Testis (tissue), 3 donors: ENCODE measurements around the gene TMOD3. TPM values are rescaled to one million over a fixed set of nuclear protein-coding genes. Genes with fewer than 3 reads are reported as not detected.

Experiments used
- DNase-seq: peaks from one replicate; pipeline ENCODE4 v3.0.0-alpha.2; 2019
- H3K27ac ChIP-seq, 2 donors: fragments of 200-600 bp; sonication (generic); one replicate each; pipeline ENCODE4 v1.5.1; 2019
- H3K27me3 ChIP-seq: fragments of 200-600 bp; sonication (generic); one replicate; pipeline ENCODE4 v1.5.1; 2019
- H3K36me3 ChIP-seq: fragments of 200-600 bp; sonication (generic); one replicate; pipeline ENCODE4 v1.5.1; 2017; ENCODE audit warnings: low read depth; ENCODE audit errors: missing control alignments
- H3K4me1 ChIP-seq: fragments of 200-600 bp; sonication (generic); one replicate; pipeline ENCODE4 v1.5.1; 2019
- H3K4me3 ChIP-seq, 2 donors: fragments of 200-600 bp; sonication (generic); one replicate each; pipeline ENCODE4 v1.5.1; 2017 to 2019
- H3K9me3 ChIP-seq: fragments of 200-600 bp; sonication (generic); one replicate; pipeline ENCODE4 v1.5.1; 2017
- CTCF ChIP-seq, 3 experiments: fragments of 450-650 bp in 2 of 3; fragments of 200-600 bp in 1 of 3; sonication (generic) in 1 of 3; IDR thresholded peaks; one replicate each; pipeline ENCODE4 v1.5.1; 2016 to 2019; ENCODE audit warnings: antibody characterized with exemption in 3 of 3, mild to moderate bottlenecking in 2 of 3, moderate library complexity in 1 of 3
- POLR2A ChIP-seq: fragments of 450-650 bp; IDR thresholded peaks from one replicate; pipeline ENCODE4 v1.6.1; 2017; ENCODE audit warnings: antibody characterized with exemption, mild to moderate bottlenecking, moderate library complexity
- WGBS, 2 donors: methylation state at CpG; one replicate each; pipeline ENCODE4 v1.1.5; 2018; 5-methylcytosine and 5-hydroxymethylcytosine counted together
- intact Hi-C: fragments of 100-400 bp; cut with DNase I; formaldehyde crosslinking; loops from one replicate; pipeline ENCODE4 v1.15.1; 2023; ENCODE audit warnings: low total_unique reads
- polyA plus RNA-seq: library from polyadenylated mRNA; stranded (reverse); fragments of 350-450 nt; fragmentation: Illumina TruSeq; extraction: RNeasy Lipid Tissue Mini Kit (QIAGEN cat#74804); gene quantifications from one replicate; pipeline ENCODE4 v1.2.3, GENCODE V29; 2014; ENCODE audit warnings: low read depth, low replicate concordance; ENCODE audit not compliant: insufficient read depth
- total RNA-seq, 2 donors: library from RNA; depleted of rRNA; stranded (reverse); fragments of >200 nt; gene quantifications; one replicate each; pipeline ENCODE4 v1.2.3, GENCODE V29; 2016

The TMOD3 gene
- total and polyA plus RNA-seq, 3 donors from 2014 or later = 15.6 to 21.2 (median 16.6) TPM

GRCh38 chr15:51837792-51838251 is 8.4 kb downstream of the TMOD3 start:
- Histone ChIP-seq H3K9me3 (no peaks in the 10 kb centered on the region), H3K4me1 (peaks cover 8% of the 10 kb centered on the region), H3K36me3 (no peaks in the 10 kb centered on the region), H3K27ac (no peak overlapping the region), H3K27me3 (no peaks in the 10 kb centered on the region), H3K4me3 (no peak overlapping the region)
- no peak for TF ChIP-seq POLR2A
- TF ChIP-seq CTCF (IDR thresholded peaks at IDR 0.05) = no peak
- DNase-seq = no peak
- 43 to 52% methylated on average over 4 of the region's 4 CpGs for WGBS, 2 donors
- intact Hi-C loops = no loop called here

- no peak overlapping the region for H3K27ac ChIP-seq
- intact Hi-C loops = no loop called here
- no peak for DNase-seq
- 68 to 91% methylated on average over 2 of the region's 2 CpGs for WGBS, 2 donors
- TF ChIP-seq POLR2A = no peak
- no peak for TF ChIP-seq CTCF (IDR thresholded peaks at IDR 0.05)
- H3K4me1 ChIP-seq = peaks cover 9% of the 10 kb centered on the region
- H3K9me3 ChIP-seq = no peaks in the 10 kb centered on the region
- H3K4me3 ChIP-seq = no peak overlapping the region
- no peaks in the 10 kb centered on the region for H3K27me3 ChIP-seq
- H3K36me3 ChIP-seq = no peaks in the 10 kb centered on the region
Measured at GRCh38 chr15:51838270-51838669, 8.8 kb downstream of the TMOD3 start.

- TF ChIP-seq CTCF (IDR thresholded peaks at IDR 0.05) = no peak
- no peak for TF ChIP-seq POLR2A
- no peaks in the 10 kb centered on the region for H3K9me3 ChIP-seq
- peaks cover 9% of the 10 kb centered on the region for H3K4me1 ChIP-seq
- no peaks in the 10 kb centered on the region for H3K36me3 ChIP-seq
- intact Hi-C loops = no loop called here
- WGBS, 2 donors = 75 to 82% methylated on average over 4 of the region's 4 CpGs
- no peak overlapping the region for H3K4me3 ChIP-seq
- no peaks in the 10 kb centered on the region for H3K27me3 ChIP-seq
- H3K27ac ChIP-seq = no peak overlapping the region
- DNase-seq = no peak
Measured at GRCh38 chr15:51840692-51841091, 11.2 kb downstream of the TMOD3 start.

GRCh38 chr15:51841406-51842040 is 12.1 kb downstream of the TMOD3 start:
- Histone ChIP-seq H3K27ac (no peak overlapping the region), H3K4me3 (no peak overlapping the region), H3K4me1 (peaks cover 14% of the 10 kb centered on the region), H3K27me3 (no peaks in the 10 kb centered on the region), H3K36me3 (no peaks in the 10 kb centered on the region), H3K9me3 (no peaks in the 10 kb centered on the region)
- TF ChIP-seq CTCF (IDR thresholded peaks at IDR 0.05) (no peak), POLR2A (no peak)
- intact Hi-C loops = no loop called here
- WGBS, 2 donors = 74 to 89% methylated on average over 5 of the region's 5 CpGs
- DNase-seq = no peak

- TF ChIP-seq CTCF (IDR thresholded peaks at IDR 0.05) (no peak), POLR2A (no peak)
- no peaks in the 10 kb centered on the region for H3K36me3 ChIP-seq
- intact Hi-C loops = no loop called here
- H3K4me1 ChIP-seq = peaks cover 15% of the 10 kb centered on the region
- no peaks in the 10 kb centered on the region for H3K27me3 ChIP-seq
- H3K9me3 ChIP-seq = no peaks in the 10 kb centered on the region
- H3K27ac ChIP-seq = no peak overlapping the region
- H3K4me3 ChIP-seq = no peak overlapping the region
- DNase-seq = no peak
- WGBS, 2 donors = 90 to 96% methylated on average over 3 of the region's 3 CpGs
Measured at GRCh38 chr15:51842265-51842664, 12.8 kb downstream of the TMOD3 start.
